Thoracic aorta (tissue), 2 donors: ENCODE results near the gene LDB3. TPM values are rescaled to one million over a fixed set of nuclear protein-coding genes. Genes with fewer than 3 reads are reported as not detected.

Source experiments
- ATAC-seq: fragments of 150-250 bp; one replicate; pipeline ENCODE4 v1.8.0; 2017; ENCODE audit warnings: low read depth; ENCODE audit not compliant: insufficient number of reproducible peaks, low FRiP score
- DNase-seq: peaks from one replicate; pipeline ENCODE4 v3.0.0-alpha.2; 2020; ENCODE audit warnings: low spot score
- H3K27ac ChIP-seq, 2 donors: fragments of 200-600 bp; sonication (generic); 1 replicate in 1 of 2; 2 replicates in 1 of 2; pipeline ENCODE4 v1.5.1; 2016; ENCODE audit warnings: mild to moderate bottlenecking in 2 of 2, moderate library complexity in 2 of 2
- H3K27me3 ChIP-seq: fragments of 200-600 bp; sonication (generic); replicated peaks from 2 replicates; pipeline ENCODE4 v1.6.0; 2016; ENCODE audit warnings: mild to moderate bottlenecking; ENCODE audit not compliant: insufficient read depth
- H3K36me3 ChIP-seq: fragments of 200-600 bp; sonication (generic); one replicate; pipeline ENCODE4 v1.5.1; 2016
- H3K4me1 ChIP-seq, 2 donors: fragments of 200-600 bp; sonication (generic); 1 replicate in 1 of 2; 2 replicates in 1 of 2; pipeline versions ENCODE4 v1.5.1 to v1.6.0; 2016; ENCODE audit warnings: low read depth in 2 of 2, mild to moderate bottlenecking in 1 of 2; ENCODE audit not compliant: control insufficient read depth in 1 of 2
- H3K4me3 ChIP-seq: fragments of 200-600 bp; sonication (generic); 2 replicates; pipeline ENCODE4 v1.5.1; 2016; ENCODE audit warnings: mild to moderate bottlenecking
- H3K9me3 ChIP-seq: fragments of 200-600 bp; sonication (generic); 2 replicates; pipeline ENCODE4 v1.5.1; 2016
- total RNA-seq, 2 donors: library from RNA; depleted of rRNA; stranded (reverse); fragments of >200 nt; gene quantifications; one replicate each; pipeline versions ENCODE4 v1.1.0 to v1.2.3, GENCODE V29; 2016
- TF ChIP-seq, protein P1 (sequence below): fragments of 200-600 bp; sonication (generic); IDR thresholded peaks from one replicate; pipeline ENCODE4 v1.5.1; 2019; ENCODE audit warnings: antibody characterized with exemption

LDB3 gene
- total RNA-seq, 2 donors from 2014 or later: 59.5 to 63.8 TPM

DNA sequence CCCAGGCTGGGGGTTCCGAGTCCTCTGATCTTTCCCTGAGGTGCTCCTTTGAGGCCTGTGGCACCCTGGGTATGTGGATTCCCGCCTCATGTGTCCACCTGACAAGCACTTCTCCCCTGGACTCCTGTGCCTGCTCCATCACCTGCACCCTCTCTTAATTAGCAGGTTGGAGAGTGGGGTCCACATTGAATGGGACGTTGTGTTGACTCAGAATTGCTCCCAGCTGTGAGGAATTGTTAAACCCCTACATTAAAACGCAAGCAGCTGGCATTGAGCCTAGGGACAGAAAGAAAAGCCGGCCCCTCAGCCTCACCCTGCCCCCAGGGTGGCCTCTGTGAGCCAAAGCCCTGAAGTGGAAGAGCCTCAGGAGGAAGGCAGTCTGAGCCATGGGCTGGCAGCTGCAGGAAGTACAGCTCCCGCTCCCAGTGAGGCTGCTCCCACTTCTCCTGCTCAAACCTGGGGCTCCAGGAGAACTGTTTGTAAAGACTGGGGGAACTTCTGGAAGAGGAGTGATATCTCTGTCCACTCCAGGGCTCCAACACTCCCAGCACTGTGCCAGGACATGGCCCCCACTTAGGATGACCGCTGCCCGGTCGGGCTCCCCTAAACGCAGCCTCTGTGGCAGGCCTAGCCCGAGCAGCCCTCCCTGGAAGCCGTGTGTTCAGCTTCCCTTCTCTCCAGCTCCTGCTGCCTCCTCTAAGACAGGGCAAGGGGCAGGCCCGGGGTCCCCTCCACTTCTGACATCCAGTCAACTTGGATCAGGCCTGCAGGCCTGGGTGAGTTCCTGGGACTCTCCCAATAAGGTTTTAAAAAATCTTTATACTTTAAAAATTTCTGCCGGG lies 15.7 kb upstream of the LDB3 start:
- Histone ChIP-seq H3K36me3 (no peaks in the 10 kb centered on the region), H3K9me3 (no peaks in the 10 kb centered on the region), H3K4me1 (peaks cover 8 to 14% of the 10 kb centered on the region in 2 donors), H3K27ac (no peak overlapping the region), H3K27me3 (no peaks in the 10 kb centered on the region), H3K4me3 (no peak overlapping the region)
- ATAC-seq: no peak
- DNase-seq: no peak
- TF ChIP-seq, protein P1, sequence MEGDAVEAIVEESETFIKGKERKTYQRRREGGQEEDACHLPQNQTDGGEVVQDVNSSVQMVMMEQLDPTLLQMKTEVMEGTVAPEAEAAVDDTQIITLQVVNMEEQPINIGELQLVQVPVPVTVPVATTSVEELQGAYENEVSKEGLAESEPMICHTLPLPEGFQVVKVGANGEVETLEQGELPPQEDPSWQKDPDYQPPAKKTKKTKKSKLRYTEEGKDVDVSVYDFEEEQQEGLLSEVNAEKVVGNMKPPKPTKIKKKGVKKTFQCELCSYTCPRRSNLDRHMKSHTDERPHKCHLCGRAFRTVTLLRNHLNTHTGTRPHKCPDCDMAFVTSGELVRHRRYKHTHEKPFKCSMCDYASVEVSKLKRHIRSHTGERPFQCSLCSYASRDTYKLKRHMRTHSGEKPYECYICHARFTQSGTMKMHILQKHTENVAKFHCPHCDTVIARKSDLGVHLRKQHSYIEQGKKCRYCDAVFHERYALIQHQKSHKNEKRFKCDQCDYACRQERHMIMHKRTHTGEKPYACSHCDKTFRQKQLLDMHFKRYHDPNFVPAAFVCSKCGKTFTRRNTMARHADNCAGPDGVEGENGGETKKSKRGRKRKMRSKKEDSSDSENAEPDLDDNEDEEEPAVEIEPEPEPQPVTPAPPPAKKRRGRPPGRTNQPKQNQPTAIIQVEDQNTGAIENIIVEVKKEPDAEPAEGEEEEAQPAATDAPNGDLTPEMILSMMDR: no peak

DNA sequence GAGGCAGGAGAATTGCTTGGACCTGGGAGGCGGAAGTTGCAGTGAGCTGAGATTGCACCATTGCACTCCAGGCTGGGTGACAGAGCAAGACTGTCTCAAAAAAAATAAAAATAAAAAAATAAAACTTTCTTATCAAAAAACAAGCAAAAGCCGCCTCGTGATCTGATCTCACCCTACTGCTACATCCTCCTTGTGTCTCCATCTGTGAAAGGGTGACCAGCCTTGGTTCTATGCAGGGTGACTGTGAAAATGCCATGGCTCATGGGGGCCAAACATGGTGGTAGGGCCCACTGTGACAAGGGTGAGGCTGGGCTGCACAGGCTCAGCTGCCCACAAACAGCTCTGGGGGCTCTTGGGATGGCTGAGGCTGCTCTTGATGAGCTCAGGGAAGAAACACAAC lies 14.9 kb upstream of the LDB3 start:
- TF ChIP-seq, protein P1: no peak
- DNase-seq (no peak), ATAC-seq (no peak)

DNA sequence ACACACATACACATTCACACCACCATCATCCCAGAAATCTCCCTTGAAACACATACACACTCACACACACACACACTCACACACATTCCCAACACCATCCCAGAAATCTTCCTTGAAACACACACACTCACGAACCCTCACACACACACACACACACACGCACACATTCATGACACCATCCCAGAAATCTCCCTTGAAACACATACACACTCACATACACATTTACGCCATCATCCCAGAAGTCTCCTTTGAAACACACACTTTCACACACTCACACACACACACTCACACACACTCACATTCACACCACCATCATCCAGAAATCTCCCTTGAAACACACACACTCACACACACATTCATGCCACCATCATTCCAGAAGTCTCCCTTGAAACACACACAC lies 14.3 kb upstream of the LDB3 start:
- no peak for DNase-seq
- ATAC-seq: no peak
- no peak overlapping the region for H3K27ac ChIP-seq
- no peaks in the 10 kb centered on the region for H3K27me3 ChIP-seq
- no peaks in the 10 kb centered on the region for H3K36me3 ChIP-seq
- TF ChIP-seq, protein P1: no peak
- H3K9me3 ChIP-seq: no peaks in the 10 kb centered on the region
- H3K4me1 ChIP-seq: peaks cover 8 to 9% of the 10 kb centered on the region in 2 donors
- H3K4me3 ChIP-seq: no peak overlapping the region

More for the DNA sequence above, 14.9 kb upstream of the LDB3 start:
- no peaks in the 10 kb centered on the region for H3K9me3 ChIP-seq
- no peak overlapping the region for H3K4me3 ChIP-seq
- H3K36me3 ChIP-seq: no peaks in the 10 kb centered on the region
- no peak overlapping the region for H3K27ac ChIP-seq
- no peaks in the 10 kb centered on the region for H3K27me3 ChIP-seq
- peaks cover 8 to 14% of the 10 kb centered on the region in 2 donors for H3K4me1 ChIP-seq

DNA sequence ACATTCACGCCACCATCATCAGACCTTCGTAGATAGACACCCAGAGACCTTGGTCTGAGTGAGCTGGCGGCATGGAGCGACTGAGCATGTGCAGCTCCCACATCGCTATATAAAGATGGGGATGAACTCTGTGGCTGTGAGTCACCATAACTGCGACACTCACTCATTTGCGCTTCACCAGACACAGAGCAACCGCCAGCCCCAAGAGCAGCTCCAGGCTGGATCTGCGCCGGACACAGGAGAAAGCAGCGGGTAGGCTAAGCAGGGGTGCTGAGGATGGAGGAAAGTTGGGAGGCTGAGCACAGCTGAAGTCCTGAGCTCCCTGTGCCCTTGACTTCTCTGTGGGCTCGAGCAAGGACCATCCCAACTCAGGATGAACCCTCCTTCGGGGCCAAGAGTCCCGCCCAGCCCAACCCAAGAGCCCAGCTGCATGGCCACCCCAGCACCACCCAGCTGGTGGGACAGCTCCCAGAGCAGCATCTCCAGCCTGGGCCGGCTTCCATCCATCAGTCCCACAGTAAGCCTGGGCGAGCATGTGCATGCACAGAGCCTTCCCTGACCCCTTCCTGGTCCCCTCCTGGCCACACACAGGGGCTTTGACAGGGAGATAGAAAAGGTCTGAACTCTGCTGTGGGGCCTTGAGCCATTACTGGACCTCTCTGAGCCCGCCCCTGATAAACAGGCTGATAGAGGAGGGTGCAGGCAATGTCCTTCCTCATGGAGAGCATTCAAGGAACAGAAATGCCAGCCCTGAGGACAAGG lies 13.7 kb upstream of the LDB3 start, which contains the start of gene OPN4:
OPN4 (plus strand) TSS at position 137 of the 762 bp plus-strand sequence; CDS start at position 374, 237 bp downstream.
- no peak within 1 kb of the TSS for H3K4me3 ChIP-seq
- DNase-seq: no peak
- H3K4me1 ChIP-seq: peaks cover 2 to 3% of the 10 kb centered on the region in 2 donors
- H3K36me3 ChIP-seq: no peaks in the 10 kb centered on the region
- no peak within 1 kb of the TSS for H3K27ac ChIP-seq
- H3K9me3 ChIP-seq: no peaks in the 10 kb centered on the region
- TF ChIP-seq, protein P1: no peak
- no peaks in the 10 kb centered on the region for H3K27me3 ChIP-seq
- no peak for ATAC-seq

DNA sequence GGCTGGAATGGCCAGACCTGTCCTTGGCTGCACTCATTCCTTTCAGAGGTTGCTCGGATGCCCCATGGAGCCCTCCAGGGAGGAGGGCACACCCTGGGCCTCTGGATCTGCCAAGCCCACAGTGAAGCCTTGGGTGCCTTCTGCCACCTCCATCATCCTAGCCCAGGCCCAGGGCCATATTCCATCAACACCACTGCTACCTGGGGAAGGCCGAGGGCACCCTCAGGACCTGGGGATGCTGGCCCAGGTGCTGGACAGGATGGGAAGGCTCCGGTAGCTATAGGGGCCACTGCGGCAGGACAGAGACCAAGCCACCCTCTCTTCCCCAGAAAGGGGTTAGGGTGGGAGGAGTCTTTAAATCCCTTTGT lies 13.2 kb upstream of the LDB3 start:
- no peak overlapping the region for H3K27ac ChIP-seq
- no peaks in the 10 kb centered on the region for H3K27me3 ChIP-seq
- no peak for DNase-seq
- H3K36me3 ChIP-seq: no peaks in the 10 kb centered on the region
- no peaks in the 10 kb centered on the region for H3K4me1 ChIP-seq
- no peaks in the 10 kb centered on the region for H3K9me3 ChIP-seq
- TF ChIP-seq, protein P1: no peak
- no peak overlapping the region for H3K4me3 ChIP-seq
- no peak for ATAC-seq
